ENCODE results near the gene KRT32. TPM values are rescaled to one million over a fixed set of nuclear protein-coding genes. Genes with fewer than 3 reads are reported as not detected.

The KRT32 gene
- polyA plus RNA-seq, 1 donor (not counting 4 experiments of a cell fraction or from before 2014, with no cell fraction given) = not detected

DNA sequence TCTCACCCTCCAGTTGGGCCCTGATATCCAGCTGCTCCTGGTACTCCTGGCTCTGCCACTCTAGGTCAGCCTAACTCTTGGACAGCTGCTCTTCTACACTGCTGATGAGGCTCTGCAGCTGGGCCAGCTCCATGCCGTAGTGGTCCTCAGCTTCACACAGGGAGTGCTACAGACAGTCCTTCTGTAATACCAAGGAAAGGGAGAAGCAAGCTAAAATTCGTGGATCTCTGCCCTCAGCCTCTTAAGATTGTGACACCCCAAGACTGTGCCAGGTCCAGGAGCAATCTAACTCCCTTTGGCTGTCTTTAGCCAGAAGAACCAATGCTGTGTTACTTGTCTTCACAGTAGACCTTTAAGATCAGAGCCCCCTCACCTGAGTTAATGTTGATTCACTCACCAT, 18.7 kb downstream of the KRT32 start:
- Histone ChIP-seq H3K4me3 (ENCODE audit: control insufficient read depth in 2 of 3, extremely low read depth in 1 of 3, insufficient read depth in 2 of 3, low read depth in 1 of 3, low read length in 3 of 3) (no peak overlapping the region), H4K20me1 (ENCODE audit: control insufficient read depth, extremely low read depth, insufficient read depth, low read length) (no peaks in the 10 kb centered on the region), H3K79me2 (ENCODE audit: control insufficient read depth, insufficient read depth, low read length) (no peaks in the 10 kb centered on the region), H3K4me1 (ENCODE audit: control insufficient read depth, extremely low read depth, insufficient read depth, low read length) (peaks cover 11% of the 10 kb centered on the region), H3K9me1 (ENCODE audit: control insufficient read depth, extremely low read depth, insufficient read depth, low read length) (no peaks in the 10 kb centered on the region), H3K36me3 (ENCODE audit: control insufficient read depth in 2 of 2, extremely low read depth in 1 of 2, insufficient read depth in 2 of 2, low read length in 2 of 2) (no peaks in the 10 kb centered on the region), H3K27ac (ENCODE audit: control insufficient read depth, insufficient read depth, low read length) (no peak overlapping the region), H3K4me2 (ENCODE audit: control insufficient read depth, extremely low read depth, insufficient read depth, low read depth, low read length) (no peak overlapping the region), H2AFZ (ENCODE audit: control insufficient read depth, low read length) (no peak overlapping the region), H3K27me3 (ENCODE audit: control insufficient read depth, extremely low read depth, insufficient read depth, low read length) (no peaks in the 10 kb centered on the region), H3K9ac (ENCODE audit: control insufficient read depth, extremely low read depth, insufficient read depth, low read length) (no peak overlapping the region), H3K9me3 (ENCODE audit: control insufficient read depth, low read depth, low read length) (no peaks in the 10 kb centered on the region)
- no peak for DNase-seq (ENCODE audit: low read depth, low spot score)
- FAIRE-seq = no peak
- TF ChIP-seq, protein P1, sequence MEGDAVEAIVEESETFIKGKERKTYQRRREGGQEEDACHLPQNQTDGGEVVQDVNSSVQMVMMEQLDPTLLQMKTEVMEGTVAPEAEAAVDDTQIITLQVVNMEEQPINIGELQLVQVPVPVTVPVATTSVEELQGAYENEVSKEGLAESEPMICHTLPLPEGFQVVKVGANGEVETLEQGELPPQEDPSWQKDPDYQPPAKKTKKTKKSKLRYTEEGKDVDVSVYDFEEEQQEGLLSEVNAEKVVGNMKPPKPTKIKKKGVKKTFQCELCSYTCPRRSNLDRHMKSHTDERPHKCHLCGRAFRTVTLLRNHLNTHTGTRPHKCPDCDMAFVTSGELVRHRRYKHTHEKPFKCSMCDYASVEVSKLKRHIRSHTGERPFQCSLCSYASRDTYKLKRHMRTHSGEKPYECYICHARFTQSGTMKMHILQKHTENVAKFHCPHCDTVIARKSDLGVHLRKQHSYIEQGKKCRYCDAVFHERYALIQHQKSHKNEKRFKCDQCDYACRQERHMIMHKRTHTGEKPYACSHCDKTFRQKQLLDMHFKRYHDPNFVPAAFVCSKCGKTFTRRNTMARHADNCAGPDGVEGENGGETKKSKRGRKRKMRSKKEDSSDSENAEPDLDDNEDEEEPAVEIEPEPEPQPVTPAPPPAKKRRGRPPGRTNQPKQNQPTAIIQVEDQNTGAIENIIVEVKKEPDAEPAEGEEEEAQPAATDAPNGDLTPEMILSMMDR (optimal IDR thresholded peaks at IDR 0.05 in 1 of 3, IDR thresholded peaks at IDR 0.05 in 1 of 3, conservative IDR thresholded peaks at IDR 0.05 in 1 of 3; ENCODE audit: extremely low read depth in 1 of 3, insufficient read depth in 2 of 3, low read length in 3 of 3) = no peak
- TF ChIP-seq EZH2 (IDR thresholded peaks at IDR 0.05; ENCODE audit: low read length) = no peak
- dilution Hi-C loops (cut with MboI; ENCODE audit: extremely low pct_ligation_motif_present, low sequenced_read_pairs) = no loop called here

DNA sequence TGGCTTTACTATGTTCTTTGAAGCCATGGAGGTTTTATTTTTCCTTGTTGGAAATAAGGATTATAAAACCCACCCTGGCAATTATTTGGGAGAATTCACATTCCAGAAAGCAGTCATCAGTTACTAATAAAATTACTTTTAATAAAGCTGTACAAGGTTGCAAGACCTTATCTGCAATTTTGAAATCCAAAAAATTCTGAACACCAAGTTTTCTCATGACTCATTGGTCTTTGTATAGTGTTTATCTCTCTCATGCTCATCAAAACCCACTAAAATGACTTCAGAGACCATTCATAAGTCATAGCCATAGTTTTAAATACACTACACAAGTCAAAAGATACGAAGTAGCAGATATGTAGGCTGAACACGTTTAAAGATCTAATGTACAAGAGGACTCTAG, 20.4 kb downstream of the KRT32 start:
- dilution Hi-C loops (cut with MboI; ENCODE audit: extremely low pct_ligation_motif_present, low sequenced_read_pairs) = no loop called here
- no peaks in the 10 kb centered on the region for H3K9me1 ChIP-seq (ENCODE audit: control insufficient read depth, extremely low read depth, insufficient read depth, low read length)
- FAIRE-seq = no peak
- no peak overlapping the region for H3K9ac ChIP-seq (ENCODE audit: control insufficient read depth, extremely low read depth, insufficient read depth, low read length)
- H3K4me2 ChIP-seq (ENCODE audit: control insufficient read depth, extremely low read depth, insufficient read depth, low read depth, low read length) = no peak overlapping the region
- no peak overlapping the region for H2AFZ ChIP-seq (ENCODE audit: control insufficient read depth, low read length)
- H3K4me1 ChIP-seq (ENCODE audit: control insufficient read depth, extremely low read depth, insufficient read depth, low read length) = peaks cover 11% of the 10 kb centered on the region
- no peak for DNase-seq (ENCODE audit: low read depth, low spot score)
- H3K9me3 ChIP-seq (ENCODE audit: control insufficient read depth, low read depth, low read length) = no peaks in the 10 kb centered on the region
- H4K20me1 ChIP-seq (ENCODE audit: control insufficient read depth, extremely low read depth, insufficient read depth, low read length) = no peaks in the 10 kb centered on the region
- no peak overlapping the region for H3K27ac ChIP-seq (ENCODE audit: control insufficient read depth, insufficient read depth, low read length)
- no peak overlapping the region for H3K4me3 ChIP-seq (ENCODE audit: control insufficient read depth in 2 of 3, extremely low read depth in 1 of 3, insufficient read depth in 2 of 3, low read depth in 1 of 3, low read length in 3 of 3)
- no peaks in the 10 kb centered on the region for H3K36me3 ChIP-seq (ENCODE audit: control insufficient read depth in 2 of 2, extremely low read depth in 1 of 2, insufficient read depth in 2 of 2, low read length in 2 of 2)
- H3K27me3 ChIP-seq (ENCODE audit: control insufficient read depth, extremely low read depth, insufficient read depth, low read length) = peaks cover 4% of the 10 kb centered on the region
- H3K79me2 ChIP-seq (ENCODE audit: control insufficient read depth, insufficient read depth, low read length) = no peaks in the 10 kb centered on the region
- TF ChIP-seq EZH2 (IDR thresholded peaks at IDR 0.05; ENCODE audit: low read length) = no peak
- TF ChIP-seq, protein P1 (optimal IDR thresholded peaks at IDR 0.05 in 1 of 3, IDR thresholded peaks at IDR 0.05 in 1 of 3, conservative IDR thresholded peaks at IDR 0.05 in 1 of 3; ENCODE audit: extremely low read depth in 1 of 3, insufficient read depth in 2 of 3, low read length in 3 of 3) = no peak

All from keratinocyte (primary cell).